Duodenal mucosa (tissue), 2 donors: ENCODE results near the gene RNASEH1.

ENCODE experiments used
- H3K27ac ChIP-seq: one replicate; pipeline ENCODE4 v1.7.0; 2013; ENCODE audit warnings: low read depth, low read length
- H3K27me3 ChIP-seq, 2 donors: one replicate each; pipeline ENCODE4 v1.7.0; 2013; ENCODE audit warnings: low read length in 2 of 2, control low read depth in 1 of 2; ENCODE audit not compliant: insufficient read depth in 2 of 2, control insufficient read depth in 1 of 2
- H3K36me3 ChIP-seq, 2 donors: one replicate each; pipeline ENCODE4 v1.7.0; 2013; ENCODE audit warnings: low read length in 2 of 2, control low read depth in 1 of 2; ENCODE audit not compliant: insufficient read depth in 2 of 2, control insufficient read depth in 1 of 2
- H3K4me1 ChIP-seq, 2 donors: one replicate each; pipeline ENCODE4 v1.7.0; 2013; ENCODE audit warnings: low read length in 2 of 2, control low read depth in 1 of 2; ENCODE audit not compliant: insufficient read depth in 2 of 2, control insufficient read depth in 1 of 2
- H3K4me3 ChIP-seq, 2 donors: one replicate each; pipeline ENCODE4 v1.7.0; 2013; ENCODE audit warnings: low read length in 2 of 2, low read depth in 1 of 2
- H3K9ac ChIP-seq, 2 donors: one replicate each; pipeline ENCODE4 v1.7.0; 2013; ENCODE audit warnings: low read length in 2 of 2, low read depth in 1 of 2
- H3K9me3 ChIP-seq, 2 donors: one replicate each; pipeline ENCODE4 v1.7.0; 2013; ENCODE audit warnings: low read length in 2 of 2, control low read depth in 1 of 2; ENCODE audit not compliant: control insufficient read depth in 1 of 2

Gene RNASEH1

GRCh38 chr2:3600256-3600855 lies 42.2 kb upstream of the RNASEH1 start:
- Histone ChIP-seq H3K9ac (no peak overlapping the region), H3K27ac (no peak overlapping the region), H3K27me3 (no peaks in the 10 kb centered on the region), H3K36me3 (no peaks in the 10 kb centered on the region), H3K4me3 (no peak overlapping the region), H3K4me1 (no peaks in the 10 kb centered on the region), H3K9me3 (no peaks in the 10 kb centered on the region)

GRCh38 chr2:3598912-3599854 lies 41.0 kb upstream of the RNASEH1 start:
- Histone ChIP-seq H3K9me3 (no peaks in the 10 kb centered on the region), H3K36me3 (no peaks in the 10 kb centered on the region), H3K4me1 (no peaks in the 10 kb centered on the region), H3K27me3 (no peaks in the 10 kb centered on the region), H3K4me3 (no peak overlapping the region), H3K27ac (no peak overlapping the region), H3K9ac (no peak overlapping the region)

DNA sequence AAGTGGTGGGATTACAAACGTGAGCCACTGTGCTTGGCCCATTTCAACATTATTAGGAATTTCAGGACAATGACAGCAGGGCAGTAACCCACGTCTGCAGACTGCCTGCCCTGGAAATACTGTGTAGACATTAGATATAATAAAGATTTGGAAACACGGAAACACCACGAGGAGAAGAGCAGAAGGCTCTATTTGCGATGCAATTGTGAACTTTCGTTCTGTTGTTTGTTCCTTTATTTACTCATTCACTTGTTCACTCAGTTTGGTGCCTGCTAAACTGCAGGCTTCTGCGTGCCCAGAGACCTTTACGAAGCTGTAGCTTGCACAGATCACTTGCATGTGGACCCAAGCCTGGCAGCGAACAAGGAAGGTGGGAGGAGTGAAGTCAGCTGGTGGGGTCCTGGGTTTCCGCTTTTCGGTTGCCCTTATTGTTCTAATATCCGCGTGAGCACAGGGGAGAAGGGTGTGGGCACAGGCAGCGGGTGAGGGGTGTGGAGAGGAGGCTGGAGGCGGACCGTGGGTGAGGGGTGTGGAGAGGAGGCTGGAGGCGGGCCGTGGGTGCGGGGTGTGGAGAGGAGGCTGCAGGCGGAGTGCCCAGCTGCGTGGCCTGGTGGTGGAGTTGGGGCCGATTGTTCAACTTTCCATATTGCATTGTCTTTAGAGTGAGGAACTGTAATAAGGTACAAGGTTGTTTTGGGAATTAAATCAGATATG lies 40.2 kb upstream of the RNASEH1 start:
- no peaks in the 10 kb centered on the region for H3K9me3 ChIP-seq
- H3K27ac ChIP-seq = no peak overlapping the region
- H3K4me1 ChIP-seq = no peaks in the 10 kb centered on the region

GRCh38 chr2:3597567-3597966 lies 39.4 kb upstream of the RNASEH1 start:
- Histone ChIP-seq H3K9me3 (no peaks in the 10 kb centered on the region), H3K9ac (no peak overlapping the region), H3K27ac (no peak overlapping the region), H3K36me3 (no peaks in the 10 kb centered on the region), H3K4me1 (no peaks in the 10 kb centered on the region), H3K4me3 (no peak overlapping the region), H3K27me3 (no peaks in the 10 kb centered on the region)

More for the DNA sequence above, 40.2 kb upstream of the RNASEH1 start:
- H3K9ac ChIP-seq = no peak overlapping the region
- H3K36me3 ChIP-seq = no peaks in the 10 kb centered on the region
- no peak overlapping the region for H3K4me3 ChIP-seq
- H3K27me3 ChIP-seq = no peaks in the 10 kb centered on the region

DNA sequence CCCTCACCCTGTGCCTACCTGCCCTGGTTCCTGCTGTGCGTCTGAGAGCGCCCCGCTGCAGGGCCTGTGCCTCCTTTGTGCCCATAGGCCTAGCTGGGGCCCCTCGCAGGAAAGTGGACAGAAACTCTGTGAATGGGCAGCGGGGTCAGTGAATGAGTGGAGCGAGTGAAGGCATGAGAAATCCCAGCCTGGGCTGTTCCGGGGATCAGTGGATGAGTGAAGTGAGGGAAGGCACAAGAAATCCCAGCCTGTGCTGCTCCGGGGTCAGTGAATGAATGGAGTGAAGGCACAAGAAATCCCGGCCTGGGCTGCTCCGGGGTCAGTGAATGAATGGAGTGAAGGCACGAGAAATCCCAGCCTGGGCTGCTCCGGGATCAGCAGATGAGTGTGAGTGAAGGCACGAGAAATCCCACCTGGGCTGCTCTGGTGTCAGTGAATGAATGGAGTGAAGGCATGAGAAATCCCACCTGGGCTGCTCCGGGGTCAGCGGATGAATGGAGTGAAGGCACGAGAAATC lies 38.8 kb upstream of the RNASEH1 start:
- H3K27me3 ChIP-seq = no peaks in the 10 kb centered on the region

DNA sequence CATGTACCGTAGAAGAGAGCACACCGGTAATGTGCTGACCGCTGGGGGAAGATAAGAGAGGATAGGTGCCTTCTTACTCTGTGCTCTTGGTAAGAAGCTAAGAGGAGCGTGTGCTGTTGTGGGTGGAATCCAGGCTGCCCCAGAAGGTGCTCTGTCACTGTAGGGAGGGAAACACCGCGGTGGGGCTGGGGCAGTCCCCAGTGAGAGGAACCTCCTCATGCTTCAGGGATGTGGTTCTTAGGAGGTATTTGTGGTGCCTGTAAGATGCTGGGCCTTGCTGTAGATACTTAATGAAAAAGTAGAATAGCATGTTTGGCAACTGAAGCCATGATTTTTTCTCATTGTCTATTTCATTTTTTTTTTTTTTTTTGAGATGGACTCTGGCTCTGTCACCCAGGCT lies 37.9 kb upstream of the RNASEH1 start:
- H3K27me3 ChIP-seq = no peaks in the 10 kb centered on the region
- H3K9me3 ChIP-seq = no peaks in the 10 kb centered on the region
- no peak overlapping the region for H3K27ac ChIP-seq
- no peaks in the 10 kb centered on the region for H3K4me1 ChIP-seq
- no peaks in the 10 kb centered on the region for H3K36me3 ChIP-seq
- H3K9ac ChIP-seq = no peak overlapping the region
- no peak overlapping the region for H3K4me3 ChIP-seq

More for the DNA sequence above, 38.8 kb upstream of the RNASEH1 start:
- Histone ChIP-seq H3K27ac (no peak overlapping the region), H3K9me3 (no peaks in the 10 kb centered on the region), H3K9ac (no peak overlapping the region), H3K4me3 (no peak overlapping the region), H3K36me3 (no peaks in the 10 kb centered on the region), H3K4me1 (no peaks in the 10 kb centered on the region)

DNA sequence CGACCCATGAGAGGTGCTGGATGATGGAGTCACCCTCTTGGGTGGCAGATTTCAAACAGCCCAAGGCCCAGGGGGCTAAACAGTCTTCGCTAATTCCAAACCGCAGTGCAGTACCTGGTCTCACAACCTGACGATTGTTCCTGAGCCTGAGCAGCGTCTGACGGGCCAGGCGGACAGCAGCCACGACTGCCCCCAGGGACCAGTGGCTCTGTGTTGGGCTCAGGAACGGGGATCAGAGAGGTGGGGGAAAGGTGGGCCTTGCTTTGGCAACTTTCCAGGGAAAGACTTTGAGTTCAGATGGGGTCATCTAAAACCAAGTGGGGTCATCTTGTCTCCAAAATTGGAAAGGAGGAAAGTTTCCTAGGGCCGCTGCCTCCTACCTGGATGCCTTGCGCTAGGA lies 37.3 kb upstream of the RNASEH1 start:
- H3K9ac ChIP-seq = no peak overlapping the region
- H3K27me3 ChIP-seq = no peaks in the 10 kb centered on the region
- no peaks in the 10 kb centered on the region for H3K9me3 ChIP-seq
- no peak overlapping the region for H3K4me3 ChIP-seq
- H3K36me3 ChIP-seq = no peaks in the 10 kb centered on the region
- H3K27ac ChIP-seq = no peak overlapping the region
- H3K4me1 ChIP-seq = no peaks in the 10 kb centered on the region

GRCh38 chr2:3594493-3595281 lies 36.6 kb upstream of the RNASEH1 start, which contains the start of gene COLEC11:
TSS of gene COLEC11 (plus strand) at chr2:3595112. CDS start at chr2:3604341, 9,229 bp downstream.
- Histone ChIP-seq H3K9me3 (no peaks in the 10 kb centered on the region), H3K27ac (no peak within 1 kb of the TSS), H3K4me3 (no peak within 1 kb of the TSS), H3K36me3 (no peaks in the 10 kb centered on the region), H3K27me3 (no peaks in the 10 kb centered on the region), H3K9ac (no peak within 1 kb of the TSS), H3K4me1 (no peaks in the 10 kb centered on the region)

DNA sequence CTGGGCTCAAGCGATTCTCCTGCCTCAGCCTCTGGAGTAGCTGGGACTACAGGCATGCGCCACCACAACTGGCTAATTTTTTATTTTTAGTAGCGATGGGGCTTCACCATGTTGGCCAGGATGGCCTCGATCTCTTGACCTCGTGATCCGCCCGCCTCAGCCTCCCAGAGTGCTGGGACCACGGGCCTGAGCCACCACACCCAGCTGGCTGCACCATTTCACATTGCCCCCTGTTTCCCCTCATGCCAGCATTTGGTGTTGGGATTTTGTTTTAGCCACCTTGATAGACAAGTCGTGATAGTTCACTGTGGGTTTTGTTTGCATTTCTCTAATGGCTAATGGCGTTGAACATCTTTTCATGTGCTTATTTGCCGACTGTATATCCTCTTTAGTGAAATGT lies 31.0 kb upstream of the RNASEH1 start:
- no peaks in the 10 kb centered on the region for H3K9me3 ChIP-seq
- no peak overlapping the region for H3K4me3 ChIP-seq
- H3K36me3 ChIP-seq = peaks cover 0 to under 1% of the 10 kb centered on the region in 2 donors
- no peak overlapping the region for H3K27ac ChIP-seq
- H3K4me1 ChIP-seq = peaks cover 13 to 20% of the 10 kb centered on the region in 2 donors
- no peaks in the 10 kb centered on the region for H3K27me3 ChIP-seq
- no peak overlapping the region for H3K9ac ChIP-seq
